GM12878 (cell line): ENCODE results near the gene CMC1.

Source experiments
- BRCA1 ChIP-seq: IDR thresholded peaks from 2 replicates; pipeline ENCODE4 v1.6.1; 2011; ENCODE audit warnings: low read depth, low read length, improper control_type of control experiment
- ESRRA ChIP-seq: IDR thresholded peaks from 2 replicates; pipeline ENCODE4 v1.6.1; 2012; ENCODE audit warnings: mild to moderate bottlenecking, low read length, improper control_type of control experiment
- HDAC6 ChIP-seq: fragments of 200-600 bp; sonication (generic); IDR thresholded peaks from one replicate; pipeline ENCODE4 v1.8.0; 2017; ENCODE audit warnings: antibody characterized with exemption; ENCODE audit not compliant: unreplicated experiment
- MYC ChIP-seq: IDR thresholded peaks from 2 replicates; pipeline ENCODE4 v1.6.1; 2011; ENCODE audit warnings: mild to moderate bottlenecking, low read length, moderate library complexity, inconsistent platforms; ENCODE audit not compliant: insufficient read depth, insufficient replicate concordance, insufficient read length, severe bottlenecking
- SIN3A ChIP-seq: IDR thresholded peaks from 2 replicates; pipeline ENCODE4 v1.6.1; 2012; ENCODE audit warnings: low read depth, low read length, improper control_type of control experiment
- STAT1 ChIP-seq: fragments of 450-650 bp; conservative IDR thresholded peaks from 2 replicates; pipeline ENCODE4 v1.6.1; 2014; ENCODE audit warnings: antibody characterized with exemption, mild to moderate bottlenecking
- TF ChIP-seq, protein P1 (sequence below), 3 experiments: IDR thresholded peaks in 2 of 3; conservative IDR thresholded peaks in 1 of 3; 2 replicates each; pipeline ENCODE4 v1.5.1; 2011; ENCODE audit warnings: low read depth in 3 of 3, low read length in 3 of 3, mild to moderate bottlenecking in 3 of 3, control low read depth in 2 of 3, moderate library complexity in 2 of 3, inconsistent platforms in 1 of 3, mixed read lengths in 1 of 3; ENCODE audit not compliant: control insufficient read depth in 2 of 3, insufficient read depth in 1 of 3; ENCODE audit errors: extremely low read depth in 1 of 3

- TF ChIP-seq, protein P1, sequence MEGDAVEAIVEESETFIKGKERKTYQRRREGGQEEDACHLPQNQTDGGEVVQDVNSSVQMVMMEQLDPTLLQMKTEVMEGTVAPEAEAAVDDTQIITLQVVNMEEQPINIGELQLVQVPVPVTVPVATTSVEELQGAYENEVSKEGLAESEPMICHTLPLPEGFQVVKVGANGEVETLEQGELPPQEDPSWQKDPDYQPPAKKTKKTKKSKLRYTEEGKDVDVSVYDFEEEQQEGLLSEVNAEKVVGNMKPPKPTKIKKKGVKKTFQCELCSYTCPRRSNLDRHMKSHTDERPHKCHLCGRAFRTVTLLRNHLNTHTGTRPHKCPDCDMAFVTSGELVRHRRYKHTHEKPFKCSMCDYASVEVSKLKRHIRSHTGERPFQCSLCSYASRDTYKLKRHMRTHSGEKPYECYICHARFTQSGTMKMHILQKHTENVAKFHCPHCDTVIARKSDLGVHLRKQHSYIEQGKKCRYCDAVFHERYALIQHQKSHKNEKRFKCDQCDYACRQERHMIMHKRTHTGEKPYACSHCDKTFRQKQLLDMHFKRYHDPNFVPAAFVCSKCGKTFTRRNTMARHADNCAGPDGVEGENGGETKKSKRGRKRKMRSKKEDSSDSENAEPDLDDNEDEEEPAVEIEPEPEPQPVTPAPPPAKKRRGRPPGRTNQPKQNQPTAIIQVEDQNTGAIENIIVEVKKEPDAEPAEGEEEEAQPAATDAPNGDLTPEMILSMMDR (IDR thresholded peaks at IDR 0.05 in 2 of 3, conservative IDR thresholded peaks at IDR 0.05 in 1 of 3; ENCODE audit: control insufficient read depth in 2 of 3, extremely low read depth in 1 of 3, insufficient read depth in 1 of 3, low read depth in 3 of 3, low read length in 3 of 3), result no peak
- TF ChIP-seq ESRRA (no peak), MYC (no peak), HDAC6 (no peak), BRCA1 (no peak), SIN3A (no peak), STAT1 (no peak)
Measured at GRCh38 chr3:28198974-28199373, 42.4 kb upstream of the CMC1 start.
